ENCODE results near the gene RAD18.

RAD18 gene

DNA sequence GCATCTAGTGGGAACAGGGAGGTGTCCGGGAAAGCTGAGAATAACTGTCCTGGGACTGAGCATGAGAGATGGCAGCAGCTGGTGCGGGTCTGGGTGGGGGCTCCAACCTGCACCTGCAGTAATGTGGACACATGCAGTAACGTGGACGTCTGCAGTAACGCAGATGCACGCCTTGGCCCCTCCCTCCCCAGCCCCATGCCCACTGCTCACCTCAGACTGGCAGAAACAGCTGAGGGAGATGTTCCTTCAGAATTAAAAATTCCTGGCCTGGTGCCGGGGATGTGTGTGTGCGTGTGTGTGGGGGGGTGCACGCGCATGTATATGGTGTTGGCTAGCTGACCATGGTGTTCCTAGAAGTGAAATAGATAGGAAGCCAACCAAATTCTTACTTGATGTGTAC, 107.2 kb downstream of the RAD18 start:
- H3K9ac ChIP-seq (ENCODE audit: low read depth, low read length) = no peak overlapping the region
- no peak overlapping the region for H3K4me2 ChIP-seq (ENCODE audit: low read length)
- peaks cover 24% of the 10 kb centered on the region for H3K4me1 ChIP-seq (ENCODE audit: control insufficient read depth, insufficient read depth, low read length)
- H3K27me3 ChIP-seq (ENCODE audit: control insufficient read depth, insufficient read depth, low read length) = no peaks in the 10 kb centered on the region
- H3K36me3 ChIP-seq (ENCODE audit: insufficient read depth, low read length) = peaks cover 2% of the 10 kb centered on the region
- H3K4me3 ChIP-seq (ENCODE audit: low read length) = no peak overlapping the region
- no peaks in the 10 kb centered on the region for H3K9me3 ChIP-seq (replicated peaks; ENCODE audit: low read length)

DNA sequence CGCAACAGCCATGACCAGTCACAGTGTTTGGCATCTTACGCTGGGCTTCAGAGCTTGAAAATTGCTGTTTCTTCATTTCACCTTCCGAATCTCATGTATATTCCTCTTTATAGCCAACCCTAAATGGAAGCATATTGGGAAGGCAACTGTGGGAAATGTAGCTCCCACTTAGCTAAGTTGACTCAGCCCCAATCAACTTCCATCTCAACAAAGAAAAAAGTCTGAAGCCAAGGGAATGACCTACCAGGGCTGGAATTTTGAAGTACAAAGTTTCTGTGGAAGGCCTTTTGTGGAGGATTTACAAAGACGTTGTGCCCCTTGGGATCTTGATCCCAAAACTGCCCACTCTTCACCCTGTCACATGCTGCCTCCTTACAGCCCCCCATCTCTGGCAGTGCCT, 108.6 kb downstream of the RAD18 start:
- H3K9me3 ChIP-seq (replicated peaks; ENCODE audit: low read length) = no peaks in the 10 kb centered on the region
- H3K4me2 ChIP-seq (ENCODE audit: low read length) = no peak overlapping the region
- H3K36me3 ChIP-seq (ENCODE audit: insufficient read depth, low read length) = peaks cover 2% of the 10 kb centered on the region
- peaks cover 26% of the 10 kb centered on the region for H3K4me1 ChIP-seq (ENCODE audit: control insufficient read depth, insufficient read depth, low read length)
- H3K9ac ChIP-seq (ENCODE audit: low read depth, low read length) = no peak overlapping the region
- no peaks in the 10 kb centered on the region for H3K27me3 ChIP-seq (ENCODE audit: control insufficient read depth, insufficient read depth, low read length)
- H3K4me3 ChIP-seq (ENCODE audit: low read length) = no peak overlapping the region

DNA sequence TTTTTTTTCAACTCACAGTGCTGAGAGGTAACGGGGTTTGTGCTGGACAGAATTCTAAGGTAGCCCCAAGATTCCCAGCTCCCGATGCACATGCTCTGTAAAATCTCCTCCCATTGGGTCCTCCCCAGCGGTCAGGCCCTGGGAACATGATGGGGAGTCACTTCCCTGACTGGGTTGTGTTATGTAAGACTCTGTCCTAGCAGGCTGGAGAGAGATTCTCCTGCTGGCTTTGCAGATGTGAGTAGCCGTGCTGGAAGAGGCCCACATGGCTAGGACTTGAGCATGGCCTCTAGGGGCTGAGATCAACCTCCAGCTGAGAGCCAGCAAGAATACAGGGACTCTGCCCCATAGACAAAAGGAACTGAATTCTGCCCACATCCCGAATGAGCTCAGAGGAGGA, 110.2 kb downstream of the RAD18 start:
- H3K9me3 ChIP-seq (replicated peaks; ENCODE audit: low read length) = no peaks in the 10 kb centered on the region

DNA sequence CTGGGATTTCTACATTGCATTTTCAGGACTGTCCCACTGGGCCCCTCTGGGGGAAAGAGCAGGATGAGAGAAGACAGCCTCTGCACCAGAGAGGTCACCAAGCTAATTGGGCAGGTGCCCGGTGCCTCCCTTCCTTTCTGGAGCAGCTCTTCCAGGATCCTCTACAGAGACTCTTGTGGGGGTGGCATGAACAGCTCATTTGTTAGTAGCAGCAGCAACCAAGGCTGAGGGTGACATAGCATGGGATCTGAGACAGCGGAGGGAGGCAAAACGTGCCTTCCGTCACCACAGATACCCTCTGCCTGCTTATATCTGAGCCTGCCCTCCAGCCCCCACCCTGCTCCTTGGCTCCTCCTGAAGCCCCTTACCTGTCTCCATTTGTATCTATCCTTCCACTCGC, 110.8 kb downstream of the RAD18 start:
- H3K4me1 ChIP-seq (ENCODE audit: control insufficient read depth, insufficient read depth, low read length) = peaks cover 39% of the 10 kb centered on the region
- no peak overlapping the region for H3K4me2 ChIP-seq (ENCODE audit: low read length)
- H3K9ac ChIP-seq (ENCODE audit: low read depth, low read length) = no peak overlapping the region
- peaks cover 2% of the 10 kb centered on the region for H3K36me3 ChIP-seq (ENCODE audit: insufficient read depth, low read length)
- no peaks in the 10 kb centered on the region for H3K27me3 ChIP-seq (ENCODE audit: control insufficient read depth, insufficient read depth, low read length)
- no peak overlapping the region for H3K4me3 ChIP-seq (ENCODE audit: low read length)
- no peaks in the 10 kb centered on the region for H3K9me3 ChIP-seq (replicated peaks; ENCODE audit: low read length)

More for the DNA sequence above, 110.2 kb downstream of the RAD18 start:
- no peak overlapping the region for H3K4me2 ChIP-seq (ENCODE audit: low read length)
- H3K36me3 ChIP-seq (ENCODE audit: insufficient read depth, low read length) = peaks cover 2% of the 10 kb centered on the region
- H3K4me1 ChIP-seq (ENCODE audit: control insufficient read depth, insufficient read depth, low read length) = peaks cover 39% of the 10 kb centered on the region
- H3K27me3 ChIP-seq (ENCODE audit: control insufficient read depth, insufficient read depth, low read length) = no peaks in the 10 kb centered on the region
- no peak overlapping the region for H3K4me3 ChIP-seq (ENCODE audit: low read length)
- H3K9ac ChIP-seq (ENCODE audit: low read depth, low read length) = no peak overlapping the region

DNA sequence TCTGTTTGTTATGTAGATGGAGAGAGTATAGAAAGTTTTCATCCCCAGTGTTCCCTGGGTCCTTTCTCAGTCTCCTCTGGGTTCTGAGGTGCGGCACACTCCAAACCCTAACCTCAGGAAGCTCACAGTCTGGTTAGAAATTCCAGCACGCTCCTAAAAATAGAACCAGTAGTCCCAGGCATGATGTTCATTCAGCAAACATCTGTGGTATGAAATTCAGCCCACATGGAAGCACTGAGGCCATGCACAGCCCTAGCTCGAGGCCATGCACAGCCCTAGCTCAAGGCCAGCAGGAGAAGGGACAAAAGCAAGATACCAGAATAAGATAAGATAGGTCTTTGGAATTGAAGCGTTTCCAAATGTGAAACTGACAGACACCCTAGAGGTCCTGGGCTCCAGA, 111.6 kb downstream of the RAD18 start:
- Histone ChIP-seq H3K27me3 (ENCODE audit: control insufficient read depth, insufficient read depth, low read length) (no peaks in the 10 kb centered on the region), H3K36me3 (ENCODE audit: insufficient read depth, low read length) (peaks cover 2% of the 10 kb centered on the region), H3K9ac (ENCODE audit: low read depth, low read length) (no peak overlapping the region), H3K4me2 (ENCODE audit: low read length) (no peak overlapping the region), H3K9me3 (replicated peaks; ENCODE audit: low read length) (no peaks in the 10 kb centered on the region), H3K4me1 (ENCODE audit: control insufficient read depth, insufficient read depth, low read length) (peaks cover 36% of the 10 kb centered on the region), H3K4me3 (ENCODE audit: low read length) (no peak overlapping the region)

DNA sequence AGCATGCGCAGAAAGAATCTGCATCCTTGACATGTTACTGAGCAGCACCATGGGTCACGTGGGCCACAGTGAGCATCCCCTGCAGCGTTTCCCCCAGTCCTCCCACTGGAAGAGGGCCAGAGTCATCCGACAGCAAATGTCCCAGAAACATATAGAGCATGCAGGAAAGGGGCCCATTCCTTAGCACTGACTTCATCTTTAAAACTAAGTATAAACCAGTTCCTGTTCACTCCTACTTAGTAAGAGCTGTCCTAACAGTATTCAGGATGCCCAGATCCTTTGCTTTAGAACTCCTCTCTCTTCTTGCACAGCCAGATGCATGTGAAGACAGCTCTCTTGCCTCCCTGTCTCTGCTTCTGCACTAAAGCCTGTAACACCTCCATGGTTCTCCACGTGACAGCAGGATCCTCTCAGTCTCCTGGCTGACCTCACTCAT, 114.6 kb downstream of the RAD18 start:
- H3K4me3 ChIP-seq (ENCODE audit: low read length) = no peak overlapping the region
- H3K36me3 ChIP-seq (ENCODE audit: insufficient read depth, low read length) = no peaks in the 10 kb centered on the region
- no peak overlapping the region for H3K9ac ChIP-seq (ENCODE audit: low read depth, low read length)
- peaks cover 44% of the 10 kb centered on the region for H3K4me1 ChIP-seq (ENCODE audit: control insufficient read depth, insufficient read depth, low read length)
- H3K4me2 ChIP-seq (ENCODE audit: low read length) = no peak overlapping the region
- H3K27me3 ChIP-seq (ENCODE audit: control insufficient read depth, insufficient read depth, low read length) = no peaks in the 10 kb centered on the region
- no peaks in the 10 kb centered on the region for H3K9me3 ChIP-seq (replicated peaks; ENCODE audit: low read length)

DNA sequence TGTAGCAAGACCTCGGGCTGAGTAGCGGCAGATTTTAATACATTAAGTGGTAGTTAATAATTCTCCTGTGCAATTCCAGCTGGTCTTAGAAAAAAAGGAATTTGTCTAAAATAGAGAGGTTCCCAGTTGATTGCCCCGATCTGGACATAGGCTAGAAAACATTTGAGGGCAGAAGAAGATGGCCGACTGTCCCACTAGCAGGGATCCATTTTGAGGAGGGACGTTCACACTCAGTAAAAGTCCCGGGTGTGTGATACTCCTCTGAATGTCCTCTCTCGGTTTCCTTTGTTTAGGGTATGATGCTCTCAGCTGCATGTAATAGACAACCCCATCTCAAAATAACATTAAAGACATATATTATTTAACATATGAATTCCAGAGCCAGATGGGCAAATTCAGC, 116.0 kb downstream of the RAD18 start:
- no peaks in the 10 kb centered on the region for H3K9me3 ChIP-seq (replicated peaks; ENCODE audit: low read length)
- H3K4me2 ChIP-seq (ENCODE audit: low read length) = no peak overlapping the region
- H3K27me3 ChIP-seq (ENCODE audit: control insufficient read depth, insufficient read depth, low read length) = no peaks in the 10 kb centered on the region
- peaks cover 39% of the 10 kb centered on the region for H3K4me1 ChIP-seq (ENCODE audit: control insufficient read depth, insufficient read depth, low read length)
- H3K9ac ChIP-seq (ENCODE audit: low read depth, low read length) = no peak overlapping the region
- H3K4me3 ChIP-seq (ENCODE audit: low read length) = no peak overlapping the region
- no peaks in the 10 kb centered on the region for H3K36me3 ChIP-seq (ENCODE audit: insufficient read depth, low read length)

DNA sequence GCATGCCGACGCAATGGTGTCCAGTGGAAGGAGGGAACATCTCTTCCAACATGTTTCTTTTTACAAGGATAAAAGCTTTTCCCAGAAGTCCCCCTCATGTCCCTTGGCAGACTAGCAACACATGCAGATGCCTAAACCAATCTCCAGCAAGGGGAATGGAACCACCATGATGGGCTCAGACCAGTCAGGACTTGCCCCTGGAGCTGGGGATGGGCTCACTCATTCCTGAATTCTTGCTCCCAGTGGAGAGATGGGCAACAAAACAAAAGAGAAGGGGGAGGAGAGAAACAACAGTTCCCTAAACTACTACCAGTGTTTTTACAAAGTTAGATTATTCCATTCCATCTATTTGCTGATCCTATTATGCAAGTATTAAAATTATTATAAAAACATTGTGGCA, 117.1 kb downstream of the RAD18 start:
- Histone ChIP-seq H3K4me3 (ENCODE audit: low read length) (no peak overlapping the region), H3K4me2 (ENCODE audit: low read length) (no peak overlapping the region), H3K27me3 (ENCODE audit: control insufficient read depth, insufficient read depth, low read length) (no peaks in the 10 kb centered on the region), H3K4me1 (ENCODE audit: control insufficient read depth, insufficient read depth, low read length) (peaks cover 28% of the 10 kb centered on the region), H3K9me3 (replicated peaks; ENCODE audit: low read length) (no peaks in the 10 kb centered on the region), H3K36me3 (ENCODE audit: insufficient read depth, low read length) (no peaks in the 10 kb centered on the region), H3K9ac (ENCODE audit: low read depth, low read length) (no peak overlapping the region)

DNA sequence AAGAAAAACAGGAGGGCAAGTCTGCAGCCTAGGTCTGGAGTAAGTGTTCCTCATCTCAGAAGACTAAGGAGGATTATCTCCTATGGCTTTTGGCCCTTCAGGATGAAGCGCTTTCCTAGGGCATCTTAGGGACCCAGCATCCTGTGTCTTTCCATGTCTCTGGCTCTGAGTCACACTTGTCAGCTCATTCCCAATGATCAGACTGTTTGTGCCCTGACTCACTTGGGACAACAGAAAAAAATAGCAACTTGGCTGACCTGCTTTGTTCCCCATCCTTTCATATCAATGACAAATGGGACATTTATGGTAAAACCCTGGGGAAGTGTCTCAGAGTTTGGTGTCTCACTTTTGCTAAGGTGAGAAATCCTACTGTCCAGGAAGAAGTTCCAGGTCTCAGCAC, 117.6 kb downstream of the RAD18 start:
- H3K9ac ChIP-seq (ENCODE audit: low read depth, low read length) = no peak overlapping the region
- no peak overlapping the region for H3K4me2 ChIP-seq (ENCODE audit: low read length)
- no peaks in the 10 kb centered on the region for H3K27me3 ChIP-seq (ENCODE audit: control insufficient read depth, insufficient read depth, low read length)
- H3K4me3 ChIP-seq (ENCODE audit: low read length) = no peak overlapping the region
- H3K4me1 ChIP-seq (ENCODE audit: control insufficient read depth, insufficient read depth, low read length) = peaks cover 27% of the 10 kb centered on the region
- no peaks in the 10 kb centered on the region for H3K36me3 ChIP-seq (ENCODE audit: insufficient read depth, low read length)
- no peaks in the 10 kb centered on the region for H3K9me3 ChIP-seq (replicated peaks; ENCODE audit: low read length)

DNA sequence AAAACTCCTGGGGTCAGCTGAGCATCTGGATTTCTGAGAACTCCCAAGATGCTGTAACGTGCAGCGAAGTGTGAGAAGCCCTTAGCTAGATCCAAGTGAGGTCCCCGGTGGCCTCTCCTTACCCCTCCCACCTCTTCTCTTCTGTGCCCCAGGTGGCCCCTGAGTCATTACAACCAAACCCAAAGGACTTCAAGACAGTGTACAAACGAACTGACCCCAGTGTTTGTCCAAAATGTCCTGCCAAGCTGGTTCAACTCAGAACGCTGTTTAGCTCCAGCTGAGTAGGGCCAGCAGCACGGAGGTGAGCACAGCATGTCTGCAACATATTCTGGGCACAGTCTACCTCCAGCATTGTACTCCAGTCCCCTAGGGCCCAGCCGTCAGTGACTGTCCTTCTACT, 119.9 kb downstream of the RAD18 start:
- Histone ChIP-seq H3K36me3 (ENCODE audit: insufficient read depth, low read length) (no peaks in the 10 kb centered on the region), H3K27me3 (ENCODE audit: control insufficient read depth, insufficient read depth, low read length) (no peaks in the 10 kb centered on the region), H3K4me2 (ENCODE audit: low read length) (no peak overlapping the region), H3K9ac (ENCODE audit: low read depth, low read length) (no peak overlapping the region), H3K9me3 (replicated peaks; ENCODE audit: low read length) (no peaks in the 10 kb centered on the region), H3K4me3 (ENCODE audit: low read length) (no peak overlapping the region), H3K4me1 (ENCODE audit: control insufficient read depth, insufficient read depth, low read length) (peaks cover 17% of the 10 kb centered on the region)

DNA sequence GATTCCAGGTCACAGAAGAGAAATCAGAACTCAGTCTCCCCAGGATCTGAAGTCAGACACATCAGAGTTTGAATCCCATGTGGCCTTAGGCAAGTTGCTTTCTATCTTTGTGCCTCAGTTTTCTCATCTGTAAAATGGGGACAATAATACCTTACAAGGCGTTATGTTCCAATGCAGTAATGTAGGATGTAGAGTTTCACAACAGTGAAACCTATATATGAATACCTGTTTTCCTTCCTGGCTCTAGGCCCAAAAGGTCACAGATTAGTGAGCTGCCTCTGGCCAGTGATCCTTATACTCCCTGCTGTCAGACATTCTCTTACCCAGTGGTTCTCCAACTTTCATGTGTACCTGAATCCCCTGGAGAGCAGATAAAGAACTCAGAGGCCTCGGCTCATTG, 121.0 kb downstream of the RAD18 start:
- Histone ChIP-seq H3K4me1 (ENCODE audit: control insufficient read depth, insufficient read depth, low read length) (peaks cover 20% of the 10 kb centered on the region), H3K9ac (ENCODE audit: low read depth, low read length) (no peak overlapping the region), H3K36me3 (ENCODE audit: insufficient read depth, low read length) (peaks cover 4% of the 10 kb centered on the region), H3K9me3 (replicated peaks; ENCODE audit: low read length) (no peaks in the 10 kb centered on the region), H3K4me3 (ENCODE audit: low read length) (no peak overlapping the region), H3K27me3 (ENCODE audit: control insufficient read depth, insufficient read depth, low read length) (no peaks in the 10 kb centered on the region), H3K4me2 (ENCODE audit: low read length) (no peak overlapping the region)

DNA sequence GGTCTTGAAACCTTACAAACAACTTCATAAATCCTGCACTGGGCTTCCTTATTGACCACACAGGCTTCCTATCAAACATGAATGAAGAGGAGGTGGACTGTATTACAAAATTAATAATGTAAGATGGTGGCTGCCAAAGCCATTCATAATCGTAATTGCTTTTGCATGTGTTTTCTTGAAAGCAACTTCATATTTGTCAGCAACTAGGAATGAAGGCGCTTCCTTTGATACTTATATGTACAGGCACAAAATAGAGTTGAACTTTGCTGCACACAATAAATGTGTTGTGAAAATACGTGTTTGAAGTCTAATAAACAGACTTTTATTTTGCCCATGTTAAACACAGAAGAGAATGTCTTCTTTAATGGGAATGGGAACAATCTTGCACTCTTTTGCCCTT, 121.8 kb downstream of the RAD18 start:
- H3K4me1 ChIP-seq (ENCODE audit: control insufficient read depth, insufficient read depth, low read length) = peaks cover 26% of the 10 kb centered on the region
- H3K9ac ChIP-seq (ENCODE audit: low read depth, low read length) = no peak overlapping the region
- no peak overlapping the region for H3K4me3 ChIP-seq (ENCODE audit: low read length)
- no peak overlapping the region for H3K4me2 ChIP-seq (ENCODE audit: low read length)
- no peaks in the 10 kb centered on the region for H3K27me3 ChIP-seq (ENCODE audit: control insufficient read depth, insufficient read depth, low read length)
- peaks cover 4% of the 10 kb centered on the region for H3K36me3 ChIP-seq (ENCODE audit: insufficient read depth, low read length)
- no peaks in the 10 kb centered on the region for H3K9me3 ChIP-seq (replicated peaks; ENCODE audit: low read length)
